Stimulated activated CD4-positive, alpha-beta T cell treated with anti-CD3 and anti-CD28 coated beads, Interleukin-15, amount 100 ng/mL, for 24 hours (primary cell): ENCODE results near the gene GPR171.

Experiments
- DNase-seq: peaks from one replicate; pipeline ENCODE4 v3.0.0-alpha.2; 2020

GPR171 gene

GRCh38 chr3:151213151-151213550, 10.1 kb upstream of the GPR171 start:
- DNase-seq: no peak

DNA sequence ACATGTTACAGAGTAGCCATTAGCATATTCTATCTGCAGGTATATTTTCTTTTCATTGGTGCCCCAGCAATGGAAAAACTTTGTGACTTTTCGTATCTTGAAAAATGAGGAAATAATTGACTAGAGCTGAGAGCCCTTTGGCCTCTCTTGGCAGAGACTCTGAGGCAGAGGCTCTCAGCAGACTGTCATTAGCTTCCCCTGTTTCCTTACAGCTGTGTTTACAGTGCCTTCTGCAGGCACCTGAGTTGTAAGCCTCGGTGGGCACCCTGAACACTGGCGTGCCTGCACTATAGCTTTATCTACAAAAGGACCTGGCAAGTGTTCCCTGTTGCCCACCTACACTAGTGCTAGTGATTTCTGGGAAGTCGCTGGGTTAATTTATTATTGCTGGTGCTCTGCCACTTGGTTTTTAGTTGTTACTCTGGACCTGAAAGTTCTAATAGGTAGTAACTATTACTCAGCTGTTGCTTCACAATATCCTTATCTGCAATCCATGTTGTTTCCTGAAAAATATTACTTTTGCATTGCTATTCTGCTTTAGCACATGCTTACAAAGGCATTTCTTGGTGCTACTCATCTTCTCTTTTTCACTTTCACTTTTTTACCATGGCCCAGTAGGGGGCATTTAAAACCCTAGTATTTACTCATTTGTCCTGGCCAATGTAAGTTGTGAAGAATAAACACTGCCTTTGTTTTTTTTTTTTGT, 7.8 kb upstream of the GPR171 start:
- DNase-seq: no peak

- DNase-seq: no peak
These were observed 6.6 kb upstream of the GPR171 start for GRCh38 chr3:151209654-151210053.

DNA sequence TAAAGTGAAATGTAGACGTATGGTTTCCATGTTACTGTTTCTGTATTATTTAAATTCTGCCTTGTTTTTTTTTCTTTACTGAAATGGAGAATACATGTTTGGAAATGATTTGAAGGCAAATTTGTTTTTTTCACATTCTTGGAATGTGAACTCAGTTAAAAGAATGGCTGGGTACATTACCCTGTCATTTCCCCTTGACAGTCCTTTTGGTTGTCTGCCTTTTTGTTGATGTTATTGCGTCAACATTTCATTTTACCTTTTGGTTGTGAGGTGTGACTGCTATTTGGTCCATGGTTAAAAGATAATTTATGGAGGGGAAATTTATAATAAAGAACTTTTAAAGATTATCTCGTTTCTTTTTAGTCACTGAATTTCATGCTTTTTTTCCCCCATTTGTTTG, 3.2 kb upstream of the GPR171 start:
- no peak for DNase-seq

GRCh38 chr3:151205482-151205881, 2.5 kb upstream of the GPR171 start:
- DNase-seq: no peak

- DNase-seq: no peak
These were observed 1.8 kb upstream of the GPR171 start for GRCh38 chr3:151204530-151205402.

DNA sequence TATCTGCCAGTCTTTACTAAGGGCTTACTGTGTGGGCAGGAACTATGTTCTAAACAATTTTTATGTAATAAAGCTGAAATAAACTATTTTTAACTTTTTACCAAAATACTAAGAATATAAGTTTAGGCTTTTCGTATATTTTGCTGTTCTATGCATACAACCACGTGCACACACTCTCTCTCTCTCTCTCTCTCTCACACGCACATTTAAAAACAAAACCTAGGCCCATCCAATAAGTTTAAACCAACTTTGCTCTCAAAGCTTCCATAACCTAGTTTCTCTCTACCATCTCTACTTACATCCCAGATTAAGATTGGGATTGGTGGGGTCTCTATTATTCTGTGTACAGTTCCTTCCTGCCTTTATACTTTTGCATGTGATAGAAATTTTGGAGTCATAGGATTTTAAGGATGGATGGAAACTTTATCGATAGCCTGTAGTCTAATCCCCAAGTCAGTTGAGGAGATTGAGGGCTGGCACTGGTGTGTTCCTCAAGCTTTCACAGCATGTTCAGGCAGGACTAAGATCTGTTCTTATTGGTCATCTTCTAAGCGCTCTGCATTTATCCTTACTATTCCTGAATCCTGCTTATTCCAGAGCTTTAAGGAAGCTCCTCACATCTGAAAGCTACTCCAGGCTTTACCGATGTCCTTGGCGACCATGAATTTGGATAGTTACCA, 1.8 kb downstream of the GPR171 start:
- DNase-seq: no peak

DNA sequence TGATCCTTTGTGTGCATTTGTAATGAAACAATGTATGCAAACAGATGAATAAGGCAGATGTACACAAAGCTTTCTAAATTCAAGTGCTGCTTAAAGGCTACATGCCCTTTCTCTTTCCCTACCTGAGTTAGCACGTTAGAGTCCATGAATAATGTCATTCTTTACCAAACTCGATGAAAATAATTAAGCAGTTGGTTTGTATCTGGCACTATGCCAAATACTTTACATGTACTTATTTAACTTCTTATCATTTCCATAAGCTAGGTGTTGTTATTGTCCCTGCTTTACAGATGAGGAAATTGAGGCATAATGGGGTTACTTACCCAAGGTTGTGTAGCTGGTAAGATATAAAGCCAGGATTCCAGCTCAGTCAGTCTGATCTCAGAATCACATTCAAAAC, 2.4 kb downstream of the GPR171 start:
- no peak for DNase-seq

- DNase-seq: no peak
These were observed 3.2 kb downstream of the GPR171 start for GRCh38 chr3:151199554-151200438.

DNA sequence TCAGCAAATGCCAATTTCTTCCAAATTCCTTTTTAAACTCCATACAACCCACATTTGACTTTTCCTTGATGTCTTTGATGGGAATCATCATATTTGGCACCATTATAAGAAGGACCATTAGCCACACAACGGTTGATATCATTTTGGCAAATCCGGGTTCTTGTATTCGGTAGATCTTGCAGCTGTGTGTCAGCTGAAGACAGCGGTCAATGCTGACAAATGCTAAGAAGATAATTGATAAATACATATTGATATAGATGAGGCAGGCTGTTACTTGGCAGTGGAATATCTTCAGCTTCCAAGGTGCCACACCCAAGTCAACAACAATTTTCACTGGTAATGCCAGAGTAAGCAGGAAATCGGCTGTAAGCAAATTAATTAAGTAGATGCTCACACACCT, 4.2 kb downstream of the GPR171 start:
- DNase-seq: no peak

GRCh38 chr3:151197981-151198767, 4.8 kb downstream of the GPR171 start:
- no peak for DNase-seq

DNA sequence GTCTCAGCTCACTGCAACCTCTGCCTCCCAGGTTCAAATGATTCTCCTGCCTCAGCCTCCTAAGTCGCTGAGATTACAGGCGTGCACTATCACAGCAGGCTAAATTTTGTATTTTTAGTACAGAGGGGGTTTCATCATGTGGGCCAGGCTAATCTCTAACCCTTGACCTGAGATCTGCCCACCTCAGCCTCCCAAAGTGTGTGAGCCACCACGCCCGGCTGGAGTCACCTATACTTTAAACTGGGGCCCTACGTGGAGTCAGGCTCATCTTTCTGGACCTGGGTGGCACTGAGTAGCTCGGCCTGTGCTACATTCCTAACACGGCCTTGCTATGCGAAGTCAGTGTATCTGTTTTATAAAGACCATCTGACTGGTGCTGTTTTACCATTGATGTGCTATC, 5.8 kb downstream of the GPR171 start:
- no peak for DNase-seq

DNA sequence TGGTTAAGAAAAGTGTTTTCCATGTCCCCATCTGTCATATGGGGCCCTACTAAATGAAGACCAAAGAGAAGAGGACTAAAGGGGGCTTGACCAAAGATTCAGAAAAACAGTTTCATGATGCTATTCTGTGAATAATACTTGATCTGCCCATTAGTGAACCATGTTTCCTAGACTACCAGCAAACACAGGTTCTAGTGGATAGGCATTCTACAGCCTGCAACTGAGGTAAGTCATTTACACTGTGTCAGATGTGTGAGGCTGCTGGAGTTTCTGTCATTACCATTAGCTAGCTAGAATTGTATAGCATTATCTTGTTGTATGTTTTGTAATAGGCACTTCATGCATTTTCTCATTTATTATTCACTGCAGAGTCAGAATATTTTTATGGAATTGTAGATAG, 6.6 kb downstream of the GPR171 start:
- DNase-seq: no peak

- DNase-seq: no peak
These were observed 7.2 kb downstream of the GPR171 start for GRCh38 chr3:151195826-151196225.

GRCh38 chr3:151192545-151192944, 10.5 kb downstream of the GPR171 start:
- DNase-seq: no peak

DNA sequence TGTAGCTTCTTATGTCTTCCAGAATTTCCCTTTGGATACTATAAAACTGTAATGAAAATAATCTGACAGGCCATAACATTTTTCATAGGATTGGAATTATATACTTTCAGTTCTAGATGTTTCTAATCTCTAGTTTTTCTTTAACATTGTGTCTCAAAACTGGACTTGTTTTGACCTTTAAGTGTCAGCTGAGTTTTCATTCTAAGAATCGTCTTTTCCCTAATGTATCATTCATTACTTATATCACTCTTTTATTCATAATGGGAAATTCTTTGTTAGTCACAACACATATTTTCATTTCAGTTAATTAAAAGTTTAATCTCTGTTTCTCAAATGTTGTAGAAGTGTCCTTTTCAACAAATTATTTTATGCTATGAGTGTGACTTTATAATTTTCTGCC, 11.9 kb downstream of the GPR171 start:
- no peak for DNase-seq

DNA sequence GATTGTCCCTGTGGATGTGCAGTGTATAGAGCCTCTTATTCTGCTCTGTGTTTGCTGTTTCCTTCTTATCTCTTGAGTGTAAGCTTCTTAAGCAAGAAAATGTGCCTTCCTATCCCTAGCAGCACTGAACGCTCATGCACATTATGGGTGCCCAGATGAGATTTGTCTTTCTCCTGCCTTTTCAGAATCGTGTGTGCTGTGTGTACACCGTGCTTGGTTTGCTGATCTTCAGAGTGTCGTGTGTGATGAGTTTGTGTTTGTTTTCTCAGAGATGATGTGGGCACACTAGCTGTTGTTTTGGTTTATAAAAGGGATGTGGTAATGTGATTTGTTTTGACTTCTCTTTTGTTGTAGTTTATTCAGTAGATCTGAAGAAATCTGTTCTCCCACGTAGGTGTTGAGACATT, 19.7 kb downstream of the GPR171 start:
- no peak for DNase-seq

- no peak for DNase-seq
These were observed 20.5 kb downstream of the GPR171 start for GRCh38 chr3:151182349-151183079.

DNA sequence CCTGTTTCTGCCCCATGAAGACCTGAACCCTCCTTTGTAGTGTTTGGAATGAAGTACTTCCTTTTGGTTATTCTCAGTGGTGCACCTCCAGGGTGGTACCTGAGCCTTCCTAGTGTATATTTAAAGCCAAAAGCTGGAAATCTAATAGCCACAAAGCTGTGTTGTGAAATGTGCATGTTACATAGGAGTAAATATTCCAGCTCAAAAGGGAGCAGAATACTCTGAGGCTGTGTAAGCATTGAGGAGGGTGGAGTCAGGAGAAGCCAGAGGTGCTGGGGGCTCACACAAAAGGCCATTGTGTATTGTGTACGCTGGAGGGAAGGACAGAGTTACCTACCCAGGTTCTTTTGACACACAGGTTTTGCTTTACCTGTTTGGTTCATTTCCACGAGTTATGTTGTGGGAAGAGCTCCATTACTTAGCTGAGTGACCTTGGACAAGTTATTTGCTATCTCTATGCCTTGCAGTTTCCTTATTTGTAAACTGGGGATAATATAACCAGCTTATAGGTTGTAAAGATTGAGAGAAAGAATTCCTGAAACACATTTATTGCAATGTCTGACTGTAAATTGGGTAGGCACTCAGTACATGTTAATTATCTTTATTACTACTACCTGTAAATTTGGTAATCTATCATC, 24.7 kb downstream of the GPR171 start:
- no peak for DNase-seq

DNA sequence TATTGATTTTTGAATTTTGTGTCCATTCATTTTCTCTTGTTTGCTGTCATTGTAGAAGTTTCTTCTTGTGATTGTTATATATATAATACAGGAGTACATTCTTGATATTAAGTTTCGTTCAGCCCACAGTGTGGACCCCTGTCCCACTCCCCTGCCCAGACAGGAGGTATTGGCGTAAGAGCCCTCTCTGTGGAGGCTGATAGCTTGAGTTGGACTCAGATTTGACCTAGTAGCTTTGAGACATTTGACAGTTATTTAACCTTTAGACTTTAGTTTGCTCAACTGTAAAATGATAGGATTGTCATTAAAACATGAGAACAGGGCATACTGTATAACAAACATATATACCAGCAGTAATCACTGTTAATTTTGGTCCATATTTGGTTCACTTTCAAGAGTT, 27.1 kb downstream of the GPR171 start:
- no peak for DNase-seq

- DNase-seq: no peak
These were observed 28.7 kb downstream of the GPR171 start for GRCh38 chr3:151174351-151174750.
